B cell (primary cell): ENCODE results near the gene XG. TPM values are rescaled to one million over a fixed set of nuclear protein-coding genes. Genes with fewer than 3 reads are reported as not detected.

Experiments used
- ATAC-seq: fragments of 200-7000 bp; cut with Tn5 transposase; one replicate; pipeline ENCODE4 v1.10.0; 2021; ENCODE audit warnings: low read depth, mild to moderate bottlenecking, moderate number of reproducible peaks, moderate library complexity
- CTCF ChIA-PET: fragments of 350-600 bp; sonication (Branson Sonifier 250); formaldehyde crosslinking; loops from one replicate; lab custom pipeline; 2021; ENCODE audit warnings: antibody characterized with exemption, inconsistent platforms; lab: Charles Lee
- POLR2A ChIA-PET: fragments of 350-600 bp; sonication (Branson Sonifier 250); formaldehyde crosslinking; loops from one replicate; lab custom pipeline; 2021; ENCODE audit warnings: antibody characterized with exemption; lab: Charles Lee
- DNase-seq: peaks from one replicate; pipeline ENCODE4 v3.0.0; 2013
- H2AFZ ChIP-seq: 2 replicates; pipeline ENCODE4 v1.6.1; 2012; ENCODE audit warnings: mild to moderate bottlenecking, low read depth, low read length; ENCODE audit not compliant: insufficient read depth, poor library complexity, severe bottlenecking
- H3K27ac ChIP-seq, 2 donors: 1 replicate in 1 of 2; 2 replicates in 1 of 2; pipeline ENCODE4 v1.5.1; 2012 to 2013; ENCODE audit warnings: low read length in 2 of 2, mild to moderate bottlenecking in 2 of 2, moderate library complexity in 1 of 2
- H3K27me3 ChIP-seq, 4 experiments: fragments of 200-600 bp in 1 of 4; sonication (generic) in 1 of 4; replicated peaks in 1 of 4; 1 replicate in 2 of 4; 2 replicates in 2 of 4; pipeline versions ENCODE4 v1.6.1 to v1.7.0; 2013 to 2016; ENCODE audit warnings: low read length in 3 of 4, mild to moderate bottlenecking in 2 of 4, mixed read lengths in 1 of 4, moderate library complexity in 1 of 4; ENCODE audit not compliant: insufficient read depth in 4 of 4, control insufficient read depth in 3 of 4; ENCODE audit errors: control extremely low read depth in 1 of 4
- H3K36me3 ChIP-seq, 2 experiments: replicated peaks in 1 of 2; 1 replicate in 1 of 2; 2 replicates in 1 of 2; pipeline versions ENCODE4 v1.6.1 to v1.7.1; 2013; ENCODE audit warnings: low read length in 1 of 2; ENCODE audit not compliant: insufficient read depth in 2 of 2, control insufficient read depth in 1 of 2; ENCODE audit errors: control extremely low read depth in 1 of 2, extremely low read depth in 1 of 2
- H3K4me1 ChIP-seq, 2 donors: fragments of 200-600 bp in 1 of 2; sonication (generic) in 1 of 2; 1 replicate in 1 of 2; 2 replicates in 1 of 2; pipeline versions ENCODE4 v1.5.1 to v1.6.1; 2013 to 2017; ENCODE audit warnings: low read length in 2 of 2; ENCODE audit not compliant: control insufficient read depth in 2 of 2, insufficient read depth in 2 of 2
- H3K4me2 ChIP-seq: replicated peaks from 2 replicates; pipeline ENCODE3; 2012; ENCODE audit warnings: mild to moderate bottlenecking, low read depth, low read length; ENCODE audit not compliant: poor library complexity, severe bottlenecking
- H3K4me3 ChIP-seq, 5 experiments: fragments of 200-600 bp in 1 of 5; sonication (generic) in 1 of 5; 1 replicate in 3 of 5; 2 replicates in 2 of 5; pipeline versions ENCODE4 v1.5.1 to v1.7.0; 2011 to 2016; ENCODE audit warnings: low read length in 4 of 5, mild to moderate bottlenecking in 4 of 5, low read depth in 2 of 5, control low read depth in 1 of 5, moderate library complexity in 1 of 5; ENCODE audit not compliant: insufficient read depth in 1 of 5; ENCODE audit errors: control extremely low read depth in 1 of 5, extremely low read depth in 1 of 5
- H3K79me2 ChIP-seq: fragments of 200-600 bp; sonication (generic); one replicate; pipeline ENCODE4 v1.6.0; 2016; ENCODE audit warnings: low read length; ENCODE audit not compliant: control insufficient read depth, insufficient read depth
- H3K9ac ChIP-seq: fragments of 200-600 bp; sonication (generic); 2 replicates; pipeline ENCODE4 v1.6.1; 2017; ENCODE audit warnings: mild to moderate bottlenecking, low read length, moderate library complexity
- H3K9me3 ChIP-seq, 3 donors: one replicate each; pipeline versions ENCODE4 v1.6.1 to v1.7.1; 2013; ENCODE audit warnings: low read length in 2 of 3; ENCODE audit not compliant: control insufficient read depth in 2 of 3, insufficient read depth in 1 of 3; ENCODE audit errors: control extremely low read depth in 1 of 3
- H4K20me1 ChIP-seq: 2 replicates; pipeline ENCODE4 v1.6.0; 2012; ENCODE audit warnings: mild to moderate bottlenecking, low read length; ENCODE audit not compliant: insufficient read depth, control insufficient read depth, poor library complexity, severe bottlenecking
- H3K27ac Mint-ChIP-seq: one replicate; pipeline ENCODE4 v1.8.0; 2021; ENCODE audit warnings: mixed read lengths
- H3K27me3 Mint-ChIP-seq: one replicate; pipeline ENCODE4 v1.8.0; 2021; ENCODE audit warnings: mixed read lengths
- H3K4me1 Mint-ChIP-seq: one replicate; pipeline ENCODE4 v1.8.0; 2021; ENCODE audit warnings: mixed read lengths
- H3K4me3 Mint-ChIP-seq: one replicate; pipeline ENCODE4 v1.8.0; 2021; ENCODE audit warnings: mixed read lengths
- H3K9me3 Mint-ChIP-seq: one replicate; pipeline ENCODE4 v1.8.0; 2022; ENCODE audit warnings: mixed read lengths; ENCODE audit not compliant: insufficient read depth
- EZH2 ChIP-seq: IDR thresholded peaks from 2 replicates; pipeline ENCODE4 v1.6.1; 2012; ENCODE audit warnings: borderline replicate concordance, low read depth, mild to moderate bottlenecking, moderate library complexity, low read length; ENCODE audit not compliant: insufficient read depth, poor library complexity, severe bottlenecking
- WGBS: methylation state at CpG from one replicate; pipeline ENCODE4 v1.1.5; 2013; ENCODE audit warnings: missing lambda C conversion rate; ENCODE audit not compliant: insufficient coverage; 5-methylcytosine and 5-hydroxymethylcytosine counted together
- intact Hi-C: fragments of 100-400 bp; cut with micrococcal nuclease; formaldehyde crosslinking; loops from one replicate; pipeline ENCODE4 v1.10.0; 2022
- polyA plus RNA-seq: library from polyadenylated mRNA; depleted of rRNA; stranded (reverse); fragments of >200 nt; gene quantifications from 2 replicates; pipeline ENCODE4 v1.2.3, GENCODE V29; 2012
- total RNA-seq, 2 donors: library from RNA; stranded (reverse); fragments of 120-200 nt in 1 of 2; gene quantifications; 1 replicate in 1 of 2; 2 replicates in 1 of 2; pipeline versions ENCODE4 v1.2.3 to v1.2.4, GENCODE V29; 2013 to 2022
- TF ChIP-seq, protein P1 (sequence below): fragments of 200-600 bp; IDR thresholded peaks from one replicate; pipeline ENCODE4 v1.8.0; 2022; ENCODE audit warnings: antibody characterized with exemption, mild to moderate bottlenecking

The XG gene
- total and polyA plus RNA-seq, 2 donors (not counting 1 experiment from before 2014, with no cell fraction given), result 0.03 TPM; not detected in 1

DNA sequence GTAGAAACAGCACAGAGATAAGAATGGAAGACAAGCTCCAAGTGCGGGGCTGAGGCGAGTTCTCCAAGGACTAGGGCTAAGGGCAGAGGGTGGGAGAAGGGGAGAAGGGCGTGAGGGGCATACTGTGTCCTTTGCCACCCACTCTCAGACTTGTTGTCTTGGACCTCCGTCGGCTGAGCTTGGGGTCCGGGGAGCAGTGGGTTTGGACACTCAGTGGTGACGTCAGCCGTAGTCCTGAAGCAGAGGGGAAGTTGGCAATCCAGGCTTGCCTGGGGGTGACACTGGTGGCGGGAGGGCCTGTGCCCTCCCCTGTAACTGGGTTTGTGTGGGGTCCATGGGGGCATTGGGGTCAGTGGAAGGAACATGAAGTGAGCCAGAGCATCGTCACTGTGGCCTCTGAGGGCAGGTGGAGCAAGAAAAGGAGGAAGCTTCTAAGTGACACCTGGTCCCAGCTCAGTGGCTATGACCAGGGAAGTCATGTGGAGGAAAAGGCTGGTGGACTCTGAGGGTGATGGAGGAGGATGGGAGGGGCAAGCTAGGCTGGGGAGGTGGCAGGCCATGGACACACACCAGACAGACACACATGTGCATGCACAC is 43.1 kb upstream of the XG start:
- H3K9ac ChIP-seq, result no peak overlapping the region
- no peaks in the 10 kb centered on the region for H3K27me3 ChIP-seq
- Mint-ChIP-seq H3K27ac (peak overlapping the region; percentile 89), H3K9me3 (no peaks in the 10 kb centered on the region), H3K27me3 (no peaks in the 10 kb centered on the region), H3K4me3 (peak overlapping the region; percentile 73), H3K4me1 (peaks cover 67% of the 10 kb centered on the region)
- peaks cover 0 to 17% of the 10 kb centered on the region in 2 experiments for H3K36me3 ChIP-seq
- TF ChIP-seq, protein P1, sequence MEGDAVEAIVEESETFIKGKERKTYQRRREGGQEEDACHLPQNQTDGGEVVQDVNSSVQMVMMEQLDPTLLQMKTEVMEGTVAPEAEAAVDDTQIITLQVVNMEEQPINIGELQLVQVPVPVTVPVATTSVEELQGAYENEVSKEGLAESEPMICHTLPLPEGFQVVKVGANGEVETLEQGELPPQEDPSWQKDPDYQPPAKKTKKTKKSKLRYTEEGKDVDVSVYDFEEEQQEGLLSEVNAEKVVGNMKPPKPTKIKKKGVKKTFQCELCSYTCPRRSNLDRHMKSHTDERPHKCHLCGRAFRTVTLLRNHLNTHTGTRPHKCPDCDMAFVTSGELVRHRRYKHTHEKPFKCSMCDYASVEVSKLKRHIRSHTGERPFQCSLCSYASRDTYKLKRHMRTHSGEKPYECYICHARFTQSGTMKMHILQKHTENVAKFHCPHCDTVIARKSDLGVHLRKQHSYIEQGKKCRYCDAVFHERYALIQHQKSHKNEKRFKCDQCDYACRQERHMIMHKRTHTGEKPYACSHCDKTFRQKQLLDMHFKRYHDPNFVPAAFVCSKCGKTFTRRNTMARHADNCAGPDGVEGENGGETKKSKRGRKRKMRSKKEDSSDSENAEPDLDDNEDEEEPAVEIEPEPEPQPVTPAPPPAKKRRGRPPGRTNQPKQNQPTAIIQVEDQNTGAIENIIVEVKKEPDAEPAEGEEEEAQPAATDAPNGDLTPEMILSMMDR, result no peak
- TF ChIP-seq EZH2, result no peak
- ATAC-seq (peak; percentile 15), DNase-seq (peak; percentile 60)
- H3K9me3 ChIP-seq, result no peaks in the 10 kb centered on the region
- intact Hi-C loops, result loop anchor here (5.0 kb wide), 1 partner anchor 34 kb away; no protein-coding TSS in a partner anchor
- H3K4me3 ChIP-seq, result no peak overlapping the region
- H4K20me1 ChIP-seq, result peaks cover 74% of the 10 kb centered on the region
- peak overlapping the region; percentile 68 for H3K4me2 ChIP-seq
- peaks cover 55 to 69% of the 10 kb centered on the region in 2 donors for H3K4me1 ChIP-seq
- peak overlapping the region; percentile 72 for H3K27ac ChIP-seq
- ChIA-PET POLR2A (no interaction called here), CTCF (no interaction called here)
- no peak overlapping the region for H2AFZ ChIP-seq
- 41% methylated on average over 10 of the region's 10 CpGs for WGBS
- peaks cover 72% of the 10 kb centered on the region for H3K79me2 ChIP-seq

DNA sequence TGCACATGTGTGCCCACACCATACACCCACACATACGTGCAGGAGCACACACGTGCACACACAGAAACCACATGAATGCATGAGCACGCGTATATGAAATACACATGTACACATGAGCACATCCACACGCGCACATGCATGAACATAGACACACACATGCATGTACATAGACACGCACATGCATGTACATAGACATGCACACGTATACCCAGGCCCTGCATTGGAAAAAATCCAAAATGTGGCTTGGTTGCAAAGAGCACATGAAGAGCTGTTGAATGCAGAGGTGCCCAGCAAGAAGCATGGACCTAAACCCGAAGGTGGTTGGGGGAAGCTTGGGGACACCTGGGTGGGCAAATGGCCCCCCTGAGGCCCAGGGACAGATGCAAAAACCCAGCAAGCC is 42.3 kb upstream of the XG start:
- Histone ChIP-seq H3K36me3 (peaks cover 0 to 18% of the 10 kb centered on the region in 2 experiments), H3K27me3 (no peaks in the 10 kb centered on the region), H3K4me3 (no peak overlapping the region), H3K79me2 (peaks cover 65% of the 10 kb centered on the region), H3K4me2 (peak overlapping the region; percentile 55), H3K9ac (no peak overlapping the region), H3K4me1 (peaks cover 55 to 69% of the 10 kb centered on the region in 2 donors), H3K9me3 (no peaks in the 10 kb centered on the region), H2AFZ (no peak overlapping the region), H4K20me1 (peaks cover 74% of the 10 kb centered on the region), H3K27ac (peak overlapping the region in 1 of 2 donors; percentile 31)
- DNase-seq (no peak), ATAC-seq (no peak)
- H3K9me3 Mint-ChIP-seq, result no peaks in the 10 kb centered on the region
- no peaks in the 10 kb centered on the region for H3K27me3 Mint-ChIP-seq
- TF ChIP-seq, protein P1, result no peak
- no peak for TF ChIP-seq EZH2
- CTCF ChIA-PET, result no interaction called here
- 80% methylated on average over 7 of the region's 9 CpGs for WGBS
- peak overlapping the region; percentile 64 for H3K27ac Mint-ChIP-seq
- peak overlapping the region; percentile 51 for H3K4me3 Mint-ChIP-seq
- H3K4me1 Mint-ChIP-seq, result peaks cover 65% of the 10 kb centered on the region
- POLR2A ChIA-PET, result no interaction called here
- intact Hi-C loops, result loop anchor here (5.0 kb wide), 1 partner anchor 33 kb away; no protein-coding TSS in a partner anchor
